Glutamatergic neuron (in vitro differentiated cells): Measurements from ENCODE around the gene IL1RAPL2. TPM values are rescaled to one million over a fixed set of nuclear protein-coding genes. Genes with fewer than 3 reads are reported as not detected.

Source experiments
- DNase-seq: peaks from one replicate; pipeline ENCODE4 v3.0.0; 2022
- H3K27ac Mint-ChIP-seq: one replicate; pipeline ENCODE4 v1.8.0; 2020; ENCODE audit warnings: mild to moderate bottlenecking, mixed read lengths, inconsistent platforms; ENCODE audit not compliant: unreplicated experiment
- H3K27me3 Mint-ChIP-seq: one replicate; pipeline ENCODE4 v1.8.0; 2020; ENCODE audit warnings: mild to moderate bottlenecking, moderate library complexity, mixed read lengths, inconsistent platforms; ENCODE audit not compliant: unreplicated experiment
- H3K36me3 Mint-ChIP-seq: one replicate; pipeline ENCODE4 v1.8.0; 2020; ENCODE audit warnings: mild to moderate bottlenecking, mixed read lengths, inconsistent platforms; ENCODE audit not compliant: unreplicated experiment
- H3K4me1 Mint-ChIP-seq: one replicate; pipeline ENCODE4 v1.8.0; 2020; ENCODE audit warnings: mild to moderate bottlenecking, low read depth, mixed read lengths, inconsistent platforms; ENCODE audit not compliant: unreplicated experiment
- H3K4me3 Mint-ChIP-seq: one replicate; pipeline ENCODE4 v1.8.0; 2020; ENCODE audit warnings: mild to moderate bottlenecking, mixed read lengths, inconsistent platforms; ENCODE audit not compliant: unreplicated experiment
- H3K9me3 Mint-ChIP-seq: one replicate; pipeline ENCODE4 v1.8.0; 2020; ENCODE audit warnings: mild to moderate bottlenecking, moderate library complexity, mixed read lengths, inconsistent platforms; ENCODE audit not compliant: unreplicated experiment
- total RNA-seq: library from RNA; stranded (reverse); fragmentation: NEBNext Ultra II Directional; extraction: Animal tissue kit (Norgen Biotek cat#: 25700); gene quantifications from one replicate; pipeline ENCODE4 v1.2.1, GENCODE V29; 2021; ENCODE audit not compliant: unreplicated experiment
- TF ChIP-seq, protein P1 (sequence below): fragments of 200-600 bp; sonication (generic); IDR thresholded peaks from one replicate; pipeline ENCODE4 v1.5.0; 2021; ENCODE audit not compliant: partially characterized antibody, unreplicated experiment

The IL1RAPL2 gene
- total RNA-seq, 1 donor from 2014 or later = 0.76 TPM

DNA sequence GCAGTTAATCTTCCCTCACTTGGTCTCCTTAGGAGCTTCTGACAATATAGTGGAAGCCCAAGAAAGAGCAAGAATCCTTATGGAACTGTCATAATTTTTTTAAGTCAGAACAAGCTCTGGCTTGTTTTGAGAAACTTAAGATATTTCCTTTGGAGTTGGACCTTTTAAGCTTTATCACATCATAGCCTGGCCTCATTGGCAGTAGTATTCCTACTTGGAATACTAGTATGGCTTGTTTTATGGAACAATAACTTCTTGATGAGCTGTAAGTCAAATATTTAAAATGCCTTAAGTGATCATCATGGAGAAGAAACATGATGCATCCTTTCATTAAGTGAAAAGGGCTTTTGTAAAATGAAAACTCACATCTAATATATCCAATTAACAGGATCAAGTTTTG lies 1178.3 kb downstream of the IL1RAPL2 start:
- H3K27me3 Mint-ChIP-seq = no peaks in the 10 kb centered on the region
- H3K27ac Mint-ChIP-seq = no peak overlapping the region
- no peak overlapping the region for H3K4me3 Mint-ChIP-seq
- TF ChIP-seq, protein P1, sequence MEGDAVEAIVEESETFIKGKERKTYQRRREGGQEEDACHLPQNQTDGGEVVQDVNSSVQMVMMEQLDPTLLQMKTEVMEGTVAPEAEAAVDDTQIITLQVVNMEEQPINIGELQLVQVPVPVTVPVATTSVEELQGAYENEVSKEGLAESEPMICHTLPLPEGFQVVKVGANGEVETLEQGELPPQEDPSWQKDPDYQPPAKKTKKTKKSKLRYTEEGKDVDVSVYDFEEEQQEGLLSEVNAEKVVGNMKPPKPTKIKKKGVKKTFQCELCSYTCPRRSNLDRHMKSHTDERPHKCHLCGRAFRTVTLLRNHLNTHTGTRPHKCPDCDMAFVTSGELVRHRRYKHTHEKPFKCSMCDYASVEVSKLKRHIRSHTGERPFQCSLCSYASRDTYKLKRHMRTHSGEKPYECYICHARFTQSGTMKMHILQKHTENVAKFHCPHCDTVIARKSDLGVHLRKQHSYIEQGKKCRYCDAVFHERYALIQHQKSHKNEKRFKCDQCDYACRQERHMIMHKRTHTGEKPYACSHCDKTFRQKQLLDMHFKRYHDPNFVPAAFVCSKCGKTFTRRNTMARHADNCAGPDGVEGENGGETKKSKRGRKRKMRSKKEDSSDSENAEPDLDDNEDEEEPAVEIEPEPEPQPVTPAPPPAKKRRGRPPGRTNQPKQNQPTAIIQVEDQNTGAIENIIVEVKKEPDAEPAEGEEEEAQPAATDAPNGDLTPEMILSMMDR = no peak
- no peaks in the 10 kb centered on the region for H3K9me3 Mint-ChIP-seq
- DNase-seq = no peak
- H3K36me3 Mint-ChIP-seq = no peaks in the 10 kb centered on the region
- H3K4me1 Mint-ChIP-seq = no peaks in the 10 kb centered on the region

DNA sequence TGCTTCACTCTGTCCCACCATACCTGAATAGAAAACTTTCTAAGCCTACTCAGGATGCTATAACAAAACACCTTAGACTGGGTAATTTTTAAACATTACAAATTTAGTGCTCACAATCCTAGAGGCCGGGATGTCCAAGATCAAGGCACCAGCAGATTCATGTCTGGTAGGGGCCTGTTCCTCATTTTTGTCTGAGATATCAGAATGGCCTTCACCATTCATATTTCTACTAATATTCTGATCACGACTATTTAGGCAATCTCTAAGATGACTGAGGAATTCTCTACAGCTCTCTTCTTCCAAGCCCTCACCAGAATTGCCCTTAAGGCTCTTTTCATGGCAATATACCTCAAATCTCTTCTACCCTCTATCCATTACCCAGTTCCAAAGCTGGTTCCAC lies 1178.9 kb downstream of the IL1RAPL2 start:
- Mint-ChIP-seq H3K9me3 (no peaks in the 10 kb centered on the region), H3K36me3 (no peaks in the 10 kb centered on the region), H3K27ac (no peak overlapping the region), H3K4me3 (no peak overlapping the region), H3K27me3 (no peaks in the 10 kb centered on the region), H3K4me1 (no peaks in the 10 kb centered on the region)
- TF ChIP-seq, protein P1 = no peak
- DNase-seq = no peak

DNA sequence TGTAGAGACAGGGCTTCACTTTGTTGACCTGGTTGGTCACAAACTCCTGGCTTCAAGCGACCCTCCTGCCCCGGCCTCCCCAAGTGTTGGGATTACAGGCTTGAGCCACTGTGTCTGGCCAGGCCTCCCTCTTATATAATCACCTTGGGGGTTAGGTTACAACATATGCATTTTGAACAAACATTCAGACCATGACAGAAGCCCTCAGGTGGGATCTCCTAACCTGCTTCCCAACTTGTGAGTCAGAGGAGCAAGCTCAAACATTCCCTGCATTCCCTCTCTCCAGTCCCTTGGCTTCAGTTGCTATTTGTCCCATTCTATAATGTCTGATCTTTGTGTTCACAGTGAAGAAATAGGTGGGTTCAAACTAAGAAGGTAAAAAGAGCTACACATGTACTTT lies 1179.9 kb downstream of the IL1RAPL2 start:
- DNase-seq = no peak
- no peak overlapping the region for H3K27ac Mint-ChIP-seq
- H3K36me3 Mint-ChIP-seq = no peaks in the 10 kb centered on the region

DNA sequence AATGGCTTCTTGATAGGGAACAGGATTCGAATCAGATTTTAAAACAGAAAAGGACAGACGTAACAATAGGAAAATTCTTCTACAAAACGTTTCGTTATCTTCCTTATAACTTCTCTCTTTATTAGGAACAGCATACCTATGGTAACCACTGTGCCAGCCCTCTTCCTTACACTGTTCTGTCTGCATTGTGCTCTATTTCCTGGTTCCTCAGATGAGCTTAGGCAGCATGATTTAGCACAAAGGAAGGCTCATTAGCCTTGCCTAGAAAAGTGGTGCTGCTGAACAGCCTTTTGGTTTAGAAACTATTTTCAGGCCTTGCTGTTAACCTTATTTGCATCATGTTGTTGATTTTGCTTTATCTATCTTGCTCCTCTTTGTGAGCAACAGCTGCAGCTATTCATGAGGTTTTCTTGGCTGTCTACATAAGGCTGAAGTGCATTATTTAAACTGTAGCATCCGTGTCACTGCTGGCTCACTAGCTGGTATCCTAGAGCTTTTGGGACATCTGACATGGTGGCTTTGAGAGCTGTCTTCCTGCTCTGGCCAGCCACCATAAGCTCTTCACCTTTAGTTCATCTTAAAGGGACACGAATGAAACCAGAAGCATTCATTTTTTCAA lies 1186.4 kb downstream of the IL1RAPL2 start:
- no peaks in the 10 kb centered on the region for H3K27me3 Mint-ChIP-seq
- H3K9me3 Mint-ChIP-seq = no peaks in the 10 kb centered on the region
- DNase-seq = no peak
- no peaks in the 10 kb centered on the region for H3K36me3 Mint-ChIP-seq
- H3K4me3 Mint-ChIP-seq = no peak overlapping the region
- no peak overlapping the region for H3K27ac Mint-ChIP-seq
- no peaks in the 10 kb centered on the region for H3K4me1 Mint-ChIP-seq
- TF ChIP-seq, protein P1 = no peak

More for the DNA sequence above, 1179.9 kb downstream of the IL1RAPL2 start:
- H3K4me1 Mint-ChIP-seq = no peaks in the 10 kb centered on the region
- H3K27me3 Mint-ChIP-seq = no peaks in the 10 kb centered on the region
- no peak overlapping the region for H3K4me3 Mint-ChIP-seq
- TF ChIP-seq, protein P1 = no peak
- H3K9me3 Mint-ChIP-seq = no peaks in the 10 kb centered on the region

DNA sequence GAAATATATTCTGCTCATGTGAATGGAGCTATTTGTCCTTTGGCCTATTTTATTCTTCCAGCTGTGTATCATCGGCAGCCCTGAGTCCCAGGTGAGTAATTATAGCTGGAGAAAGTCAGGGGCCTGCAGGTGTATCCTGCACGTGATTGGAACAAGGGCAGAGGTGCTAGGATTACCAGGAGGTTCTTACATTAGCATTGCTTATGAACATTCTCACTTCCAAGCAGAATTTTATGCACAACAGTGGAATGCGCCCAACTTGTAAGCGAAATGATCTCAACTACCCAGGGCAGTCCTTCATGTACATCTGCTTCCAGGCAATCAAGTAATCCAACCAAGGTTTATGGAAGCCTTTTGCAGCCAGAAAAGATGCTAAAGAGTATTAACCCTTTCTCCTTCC lies 1187.4 kb downstream of the IL1RAPL2 start:
- Mint-ChIP-seq H3K9me3 (no peaks in the 10 kb centered on the region), H3K4me1 (no peaks in the 10 kb centered on the region), H3K27me3 (peaks cover 2% of the 10 kb centered on the region), H3K27ac (no peak overlapping the region), H3K36me3 (no peaks in the 10 kb centered on the region), H3K4me3 (no peak overlapping the region)
- DNase-seq = no peak
- TF ChIP-seq, protein P1 = no peak
